Activated naive CD4-positive, alpha-beta T cell treated with anti-CD3 and anti-CD28 coated beads, Interleukin-2, amount 50 U/mL, for 16 hours (primary cell): ENCODE results near the gene CCDC146.
"Not testable (repeated sequence)": the region's sequence is repeated elsewhere in the genome, so short reads cannot be mapped to it uniquely, and the experiment has no call there.

Experiments
- DNase-seq: peaks from one replicate; pipeline ENCODE4 v3.0.0-alpha.2; 2020

Gene CCDC146

GRCh38 chr7:77154917-77155464 is 32.6 kb downstream of the CCDC146 start:
- not testable (repeated sequence) for DNase-seq

GRCh38 chr7:77155601-77156377 is 33.4 kb downstream of the CCDC146 start:
- DNase-seq: not testable (repeated sequence)

DNA sequence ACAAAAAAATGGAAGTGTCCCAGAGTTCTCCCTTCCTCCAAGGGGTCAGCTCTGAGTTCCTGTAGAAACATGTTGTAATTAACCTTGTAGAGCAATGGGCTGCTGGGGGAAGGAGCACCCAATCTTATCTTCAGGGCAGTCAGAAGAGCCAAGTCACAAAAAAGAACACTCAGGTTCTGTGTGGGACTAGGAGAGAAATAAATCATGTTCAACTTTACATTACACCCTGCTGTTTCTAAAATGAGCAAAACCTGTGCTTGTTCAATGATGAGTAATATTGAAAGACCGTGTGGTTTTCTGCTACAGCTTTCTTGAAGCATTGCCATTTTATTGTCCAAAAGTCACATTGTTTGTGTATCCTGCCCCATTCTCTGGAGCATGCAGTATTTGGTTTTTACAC is 34.6 kb downstream of the CCDC146 start:
- not testable (repeated sequence) for DNase-seq

DNA sequence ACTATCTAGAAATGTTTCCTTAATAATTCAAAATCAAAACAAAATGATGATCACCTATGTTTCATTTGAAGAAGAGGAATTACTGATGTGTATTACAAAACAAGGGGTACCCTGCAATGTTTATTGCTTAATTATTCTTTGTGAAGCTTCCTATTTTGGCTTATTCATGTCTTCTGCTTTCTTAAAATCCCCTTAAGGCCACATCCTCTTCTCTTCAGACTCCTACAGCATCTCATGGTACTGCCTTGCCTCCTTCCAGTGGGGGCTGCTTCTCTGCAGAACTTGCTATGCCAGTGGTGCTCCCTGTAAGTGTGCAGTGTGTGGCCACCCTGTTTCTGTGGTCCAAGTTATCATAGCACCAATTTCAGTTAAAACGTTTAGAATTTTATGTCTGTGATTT is 35.0 kb downstream of the CCDC146 start:
- no peak for DNase-seq

DNA sequence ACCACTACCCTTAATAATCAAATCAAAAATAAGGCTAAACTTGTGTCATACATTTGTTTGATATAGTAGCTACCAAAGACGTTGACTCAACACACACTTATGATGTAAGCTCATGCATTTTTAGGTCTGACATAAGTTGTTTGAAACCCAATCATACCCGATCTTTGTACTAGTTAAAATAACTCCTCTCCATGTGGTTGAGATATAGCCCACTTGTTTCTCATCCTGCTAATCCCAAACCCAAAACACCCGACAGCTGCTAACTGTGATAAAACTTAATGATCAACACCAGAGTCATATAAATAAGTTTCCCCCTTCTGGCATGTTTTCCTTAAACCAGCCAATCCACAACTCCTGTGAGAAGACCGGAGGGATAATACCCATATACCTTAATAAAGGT is 48.7 kb downstream of the CCDC146 start:
- DNase-seq: not testable (repeated sequence)

DNA sequence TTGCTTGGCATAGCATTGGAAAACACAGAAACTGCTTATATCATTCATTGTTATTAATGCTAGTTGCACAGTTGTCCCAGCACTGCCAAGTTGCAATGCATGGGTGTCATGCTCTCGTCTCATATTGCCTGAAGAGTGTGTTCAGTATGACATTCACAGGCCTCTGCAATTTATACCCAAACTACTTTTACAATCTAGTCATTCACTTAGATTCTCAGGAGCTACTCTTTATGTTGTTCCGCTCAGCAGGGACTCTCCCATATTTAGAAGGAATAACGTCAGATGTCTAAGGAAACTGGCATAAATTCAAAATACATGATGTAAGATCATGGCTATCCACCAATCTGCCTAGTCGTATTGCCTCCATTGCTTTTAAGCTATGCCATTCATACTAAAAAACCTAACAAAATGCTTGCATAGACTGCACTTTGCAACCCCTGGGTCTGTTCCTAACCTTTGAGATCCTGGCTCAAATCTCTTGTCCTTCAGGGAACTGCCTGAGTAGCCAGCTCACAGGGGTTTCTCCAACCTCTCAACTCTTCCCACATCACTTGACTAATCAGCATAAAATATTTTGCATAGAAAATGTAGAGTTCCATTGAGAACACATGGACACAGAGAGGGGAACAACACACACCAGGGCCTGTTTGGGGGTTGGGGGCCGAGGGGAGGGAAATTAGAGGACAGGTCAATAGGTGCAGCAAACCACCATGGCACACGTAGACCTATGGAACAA is 50.2 kb downstream of the CCDC146 start:
- not testable (repeated sequence) for DNase-seq

GRCh38 chr7:77174418-77174817 is 52.0 kb downstream of the CCDC146 start:
- DNase-seq: not testable (repeated sequence)

- not testable (repeated sequence) for DNase-seq
Observed at GRCh38 chr7:77175274-77175800, 52.9 kb downstream of the CCDC146 start.

DNA sequence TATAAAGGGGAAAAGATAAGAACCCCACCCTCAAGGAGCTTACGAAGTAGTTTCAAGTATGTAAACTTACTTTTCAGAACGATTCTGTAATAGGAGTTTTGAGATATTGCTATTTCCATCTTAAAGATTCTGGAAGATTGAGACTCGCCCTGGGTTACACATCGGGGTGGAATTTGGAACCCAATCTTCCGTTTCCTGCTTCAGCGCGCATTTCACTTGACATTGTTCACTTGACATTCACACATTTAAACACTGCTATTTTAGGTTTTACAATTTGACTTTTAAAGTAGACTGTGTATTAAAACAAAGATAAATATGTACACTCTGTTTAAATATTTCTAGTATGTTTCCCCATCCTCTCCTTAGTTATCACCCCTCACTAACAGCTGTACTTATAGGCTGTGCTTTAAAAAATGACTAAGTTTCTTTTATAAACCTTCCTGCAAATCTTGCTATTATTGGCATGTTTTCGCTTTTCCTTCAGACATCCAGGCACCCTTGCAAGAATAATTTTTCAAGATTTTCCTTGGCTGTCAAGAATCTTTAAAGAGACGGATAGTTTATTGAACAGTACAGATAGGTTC is 55.0 kb downstream of the CCDC146 start:
- not testable (repeated sequence) for DNase-seq

DNA sequence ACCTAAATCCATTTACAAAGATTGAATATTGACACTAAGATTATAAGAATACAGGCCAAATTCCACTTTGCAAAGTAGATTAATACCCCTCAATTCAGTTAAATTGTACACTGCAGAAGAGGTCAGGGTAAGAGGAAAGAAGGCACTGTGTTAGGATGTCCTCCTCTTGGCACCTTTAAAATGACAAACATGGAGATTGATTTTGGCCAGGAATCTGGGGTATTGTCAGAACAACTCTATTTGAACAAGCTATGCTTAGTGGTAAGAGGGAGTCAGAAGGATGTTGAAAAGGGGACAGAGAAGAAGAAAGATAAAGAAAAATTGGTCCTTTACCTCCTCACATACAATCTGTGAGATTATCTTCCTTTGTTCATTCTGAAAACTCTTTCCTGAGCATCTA is 55.6 kb downstream of the CCDC146 start:
- DNase-seq: not testable (repeated sequence)

DNA sequence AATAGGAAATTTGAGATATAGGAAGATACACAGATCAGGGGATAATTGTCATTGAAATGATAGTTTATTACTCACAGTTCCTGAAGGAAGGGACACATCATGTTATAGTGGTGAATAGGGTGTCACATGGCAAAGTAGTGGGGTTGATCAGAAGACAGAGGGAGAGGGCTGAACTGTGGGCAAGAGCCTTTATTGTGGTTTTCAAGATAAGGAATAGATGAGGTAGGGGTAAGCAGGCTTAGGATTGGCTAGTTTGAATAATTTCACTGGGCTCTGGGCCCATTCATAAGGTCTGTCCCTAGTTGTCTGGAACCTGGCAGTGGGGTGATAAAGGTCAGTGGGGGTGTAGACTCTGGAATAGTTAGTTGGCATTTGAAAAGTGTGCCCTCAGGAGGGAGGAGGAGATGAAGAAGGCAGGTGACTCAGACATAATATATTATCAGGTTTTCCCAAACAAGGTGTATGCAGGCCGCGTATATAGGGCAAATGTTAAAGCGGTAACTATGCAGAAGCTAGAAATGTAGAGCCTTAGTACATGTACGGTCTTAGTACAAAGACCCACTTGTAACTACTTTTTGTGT is 58.7 kb downstream of the CCDC146 start:
- no peak for DNase-seq

DNA sequence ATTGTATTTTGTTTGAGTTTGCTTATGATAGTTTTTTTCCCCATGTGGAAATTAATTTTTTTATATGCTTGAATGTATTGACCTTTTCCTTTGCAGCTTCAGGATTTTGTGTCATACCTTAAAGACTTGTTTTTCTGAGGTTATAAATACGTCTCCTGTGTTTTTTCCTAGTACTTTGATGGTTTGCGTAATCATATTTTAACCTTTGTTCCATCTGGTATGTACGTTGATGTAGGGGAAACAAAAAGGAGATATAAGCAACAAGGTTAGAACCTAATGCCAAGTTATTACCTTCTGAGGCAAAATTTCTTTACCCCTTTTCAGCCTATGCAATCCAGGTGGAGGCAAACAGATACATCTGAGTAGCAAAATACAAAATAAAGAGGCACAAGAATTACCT is 59.3 kb downstream of the CCDC146 start:
- DNase-seq: no peak

- DNase-seq: no peak
Observed at GRCh38 chr7:77182261-77182660, 59.8 kb downstream of the CCDC146 start.

GRCh38 chr7:77184463-77184862 is 62.0 kb downstream of the CCDC146 start:
- no peak for DNase-seq

GRCh38 chr7:77184990-77185389 is 62.6 kb downstream of the CCDC146 start:
- DNase-seq: no peak

DNA sequence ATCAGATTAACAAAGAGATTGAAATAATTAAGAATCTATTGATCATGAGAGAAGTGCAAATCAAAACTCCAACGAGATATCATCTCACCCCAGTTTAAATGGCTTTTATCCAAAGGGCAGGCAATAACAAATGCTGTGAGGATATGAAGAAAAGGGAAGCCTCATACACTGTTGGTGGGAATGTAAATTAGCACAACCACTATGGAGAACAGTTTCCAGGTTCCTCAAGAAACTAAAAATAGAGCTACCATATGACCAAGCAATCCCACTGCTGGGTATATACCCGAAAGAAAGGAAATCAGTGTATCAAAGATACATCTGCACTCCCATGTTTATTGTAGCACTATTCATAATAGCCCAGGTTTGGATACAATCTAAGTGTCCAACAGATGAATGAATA is 63.5 kb downstream of the CCDC146 start:
- DNase-seq: no peak

DNA sequence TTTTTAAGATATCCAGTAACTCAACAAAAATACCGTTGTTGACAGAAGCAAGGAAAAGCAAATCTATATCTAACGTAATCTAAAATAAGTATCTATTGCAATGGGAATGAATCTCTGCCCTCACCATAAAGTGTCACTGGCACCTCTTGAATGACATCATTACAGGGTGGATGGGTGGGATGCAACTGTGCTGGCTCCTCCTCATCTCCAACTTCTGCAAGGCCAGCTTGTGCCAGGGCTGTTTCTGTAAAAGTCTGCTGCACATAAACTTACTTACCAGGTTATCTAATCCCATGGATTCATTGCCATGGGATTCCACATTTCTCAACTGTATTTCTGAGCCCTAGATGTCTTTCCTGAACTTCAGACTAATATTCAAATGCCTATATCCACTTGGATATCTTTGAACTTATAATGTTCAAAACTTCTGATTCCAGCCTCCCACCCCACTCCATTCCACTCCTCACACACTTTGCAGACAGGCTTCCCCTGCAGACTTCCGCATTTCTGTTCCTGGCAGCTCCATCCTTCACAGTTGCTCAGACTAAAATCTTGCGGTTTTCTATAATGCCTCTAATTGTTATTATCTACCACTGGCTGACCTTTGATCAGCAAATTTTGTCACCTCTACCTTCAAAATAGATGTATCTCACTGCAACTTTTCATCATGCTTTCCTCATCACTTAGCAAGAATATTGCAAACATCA is 66.5 kb downstream of the CCDC146 start:
- DNase-seq: no peak

- no peak for DNase-seq
Observed at GRCh38 chr7:77197141-77197540, 74.7 kb downstream of the CCDC146 start.

DNA sequence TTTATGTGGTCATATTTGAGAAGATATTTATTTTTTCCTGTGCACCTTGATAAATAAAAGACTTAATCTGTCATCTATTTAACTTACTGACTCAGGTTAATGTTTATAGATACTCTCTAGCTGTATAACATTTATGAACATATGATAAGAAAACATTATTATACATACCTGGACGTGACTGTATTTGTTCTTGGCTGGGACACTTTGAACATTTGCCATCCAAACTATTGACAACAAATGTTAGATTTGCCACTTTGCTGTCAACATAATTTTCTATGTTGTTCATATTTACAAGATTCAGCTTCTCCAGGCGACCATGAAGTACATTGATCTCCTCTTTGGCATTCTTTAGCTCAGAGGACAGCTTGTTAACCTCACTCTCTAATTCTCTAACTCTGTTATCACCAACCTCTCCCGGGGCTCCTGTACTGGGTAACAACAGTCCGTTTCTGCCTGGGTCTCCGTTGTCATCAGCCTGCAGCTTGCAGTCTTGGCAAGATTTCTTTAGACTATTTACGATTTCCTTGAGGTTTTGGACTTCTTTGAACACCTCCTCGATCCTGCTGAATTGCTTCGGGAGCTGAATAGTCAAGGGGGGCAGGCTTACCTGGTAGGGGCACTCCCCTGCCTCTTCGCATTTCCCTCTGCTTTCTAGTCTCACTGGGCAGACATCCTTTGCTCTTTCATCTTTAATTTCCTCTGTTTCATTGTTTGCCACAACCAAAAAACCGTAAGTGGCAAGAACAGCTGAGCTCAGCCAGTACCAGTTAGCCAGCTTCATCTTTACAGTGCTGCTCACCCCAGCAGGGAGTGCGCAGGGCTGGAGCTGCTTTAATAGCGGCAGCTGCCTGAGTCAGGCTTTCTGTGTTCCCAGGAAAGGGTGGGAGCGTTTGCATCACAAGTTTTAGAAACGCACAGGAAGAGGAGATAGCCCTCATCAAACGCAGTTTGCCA is 76.9 kb downstream of the CCDC146 start, which contains the start of gene FGL2:
Gene FGL2, minus strand, starts transcription at position 807 of the 954 bp plus-strand sequence. Its CDS starts 26 bp downstream, at position 781.
- no peak for DNase-seq

DNA sequence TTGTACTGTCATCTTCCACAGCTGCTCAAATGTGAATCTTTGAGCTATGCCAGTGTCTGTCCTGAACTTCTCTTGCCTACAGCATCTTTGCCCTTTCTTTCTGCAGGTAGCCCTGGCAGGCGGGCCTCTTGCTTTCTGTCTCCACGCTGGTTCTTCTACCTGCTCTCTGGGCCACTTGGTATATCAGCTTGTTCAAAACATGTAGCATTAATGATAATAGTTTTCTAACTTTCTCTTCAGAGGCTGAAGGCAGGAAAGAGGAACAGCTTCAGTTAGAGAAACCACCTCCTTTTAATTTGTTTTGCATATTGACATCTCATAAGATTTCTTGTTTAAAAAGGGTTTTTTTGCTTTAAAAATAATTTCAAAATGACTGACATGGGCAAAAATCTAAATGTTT is 78.1 kb downstream of the CCDC146 start:
- DNase-seq: no peak

GRCh38 chr7:77202481-77202976 is 80.1 kb downstream of the CCDC146 start:
- DNase-seq: no peak
